Measurements from ENCODE around the gene CACHD1. TPM values are rescaled to one million over a fixed set of nuclear protein-coding genes. Genes with fewer than 3 reads are reported as not detected.
"Not testable (repeated sequence)": the region's sequence is repeated elsewhere in the genome, so short reads cannot be mapped to it uniquely, and the experiment has no call there.

The CACHD1 gene
- total RNA-seq, 1 experiment from 2014 or later = 8.4 TPM

- H3K36me3 ChIP-seq (ENCODE audit: control insufficient read depth in 1 of 2, insufficient read depth in 2 of 2, low read length in 2 of 2); H3K27me3 ChIP-seq (ENCODE audit: insufficient read depth, low read length); H3K9ac ChIP-seq (ENCODE audit: low read length); H3K9me3 ChIP-seq (ENCODE audit: control insufficient read depth in 1 of 2, insufficient read depth in 1 of 2, low read depth in 1 of 2, low read length in 2 of 2); H3K27ac ChIP-seq (ENCODE audit: low read depth, low read length); H3K4me2 ChIP-seq (ENCODE audit: low read length); H2AFZ ChIP-seq (ENCODE audit: low read depth, low read length, poor library complexity, severe bottlenecking); CTCF ChIA-PET; H3K9me2 ChIP-seq (ENCODE audit: insufficient read depth); H3K4me3 ChIP-seq (replicated peaks in 1 of 2; ENCODE audit: low read depth in 1 of 2, low read length in 2 of 2); RAD21 ChIA-PET (ENCODE audit: low non-redundant PET in 1 of 2, low total read pairs in 2 of 2, uncharacterized antibody in 2 of 2, unreplicated experiment in 2 of 2); DNase-seq (ENCODE audit: low read depth, low spot score); H4K20me1 ChIP-seq (ENCODE audit: insufficient read depth); BruUV-seq (replicated peaks); intact Hi-C loops (cut with micrococcal nuclease); H3K79me2 ChIP-seq (ENCODE audit: insufficient read depth, low read length); POLR2A ChIA-PET; ATAC-seq: not testable (repeated sequence)
- peaks cover 3 to 12% of the 10 kb centered on the region in 2 experiments; a peak in 2 of 4 replicates for H3K4me1 ChIP-seq (ENCODE audit: control insufficient read depth in 1 of 2, insufficient read depth in 2 of 2, low read length in 2 of 2)
Measured at GRCh38 chr1:64740687-64741086, 270.8 kb downstream of the CACHD1 start.

Small RNA genes lying within 50 kb of the gene (microRNA-seq; reads per million reads assigned to microRNA genes)
- not detected for gene MIR4794 (ENCODE audit: borderline number of aligned reads)

Data from HCT116 (cell line).